ENCODE measurements around the gene DAAM2.

The DAAM2 gene

DNA sequence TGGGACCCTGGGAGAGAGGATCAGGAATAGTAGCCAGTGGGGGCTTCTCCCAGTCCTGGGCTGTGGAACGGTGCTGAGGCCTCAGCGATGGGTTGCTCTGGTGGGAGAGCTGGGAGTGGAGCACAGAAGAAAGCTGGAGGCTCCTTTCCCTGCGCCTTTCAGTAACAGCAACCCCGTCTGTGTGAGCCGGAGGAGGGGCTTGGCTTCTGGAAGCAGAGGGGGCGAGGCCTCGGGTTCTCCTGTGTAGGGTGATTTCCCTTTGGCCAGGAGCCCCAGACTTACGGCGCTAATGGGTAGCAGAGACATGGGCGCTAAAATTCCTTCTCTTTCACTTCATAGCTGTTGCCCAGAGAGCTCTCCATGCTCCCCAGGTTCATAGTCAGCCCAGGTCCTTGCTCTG, 55.0 kb downstream of the DAAM2 start:
- no peaks in the 10 kb centered on the region for H3K9me3 ChIP-seq (ENCODE audit: control insufficient read depth in 2 of 2, low read length in 2 of 2)
- H3K27ac ChIP-seq (ENCODE audit: low read length), result peak overlapping the region; percentile 18
- H3K27me3 ChIP-seq (ENCODE audit: control insufficient read depth in 1 of 2, insufficient read depth in 2 of 2, low read length in 2 of 2), result no peaks in the 10 kb centered on the region
- peak overlapping the region in 1 of 2 donors; percentile 58 for H3K9ac ChIP-seq (ENCODE audit: low read length in 2 of 2)
- H3K4me3 ChIP-seq (ENCODE audit: low read length in 2 of 2), result peak overlapping the region in 1 of 2 donors; percentile 55
- no peaks in the 10 kb centered on the region for H3K36me3 ChIP-seq (ENCODE audit: control insufficient read depth in 2 of 2, insufficient read depth in 2 of 2, low read length in 2 of 2)
- H3K4me1 ChIP-seq (ENCODE audit: control insufficient read depth, insufficient read depth, low read length), result peaks cover 65% of the 10 kb centered on the region

DNA sequence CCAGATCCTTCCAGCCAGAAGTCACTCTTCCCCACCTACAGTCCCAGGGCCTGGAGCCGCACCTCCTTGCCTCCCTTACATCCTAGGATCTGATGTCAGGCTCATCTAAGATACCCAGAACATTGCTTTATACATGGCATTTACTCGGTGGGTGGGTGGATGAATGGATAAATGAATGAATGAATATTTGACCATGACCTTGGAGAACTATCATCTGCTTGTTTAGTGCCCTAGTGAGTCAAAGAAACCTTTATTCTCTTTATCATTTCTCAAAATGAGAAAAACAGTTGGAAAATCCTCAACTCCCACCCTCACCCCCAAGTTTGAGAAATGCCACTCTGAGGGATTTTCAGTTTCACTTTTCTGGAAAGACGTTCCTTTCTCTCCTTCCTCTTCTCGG, 56.0 kb downstream of the DAAM2 start:
- Histone ChIP-seq H3K9me3 (ENCODE audit: control insufficient read depth in 2 of 2, low read length in 2 of 2) (no peaks in the 10 kb centered on the region), H3K27me3 (ENCODE audit: control insufficient read depth in 1 of 2, insufficient read depth in 2 of 2, low read length in 2 of 2) (no peaks in the 10 kb centered on the region), H3K4me1 (ENCODE audit: control insufficient read depth, insufficient read depth, low read length) (peaks cover 72% of the 10 kb centered on the region), H3K4me3 (ENCODE audit: low read length in 2 of 2) (peak overlapping the region; percentile 11 to 55), H3K36me3 (ENCODE audit: control insufficient read depth in 2 of 2, insufficient read depth in 2 of 2, low read length in 2 of 2) (peaks cover 0 to 4% of the 10 kb centered on the region in 2 donors), H3K27ac (ENCODE audit: low read length) (peak overlapping the region; percentile 18), H3K9ac (ENCODE audit: low read length in 2 of 2) (no peak overlapping the region)

DNA sequence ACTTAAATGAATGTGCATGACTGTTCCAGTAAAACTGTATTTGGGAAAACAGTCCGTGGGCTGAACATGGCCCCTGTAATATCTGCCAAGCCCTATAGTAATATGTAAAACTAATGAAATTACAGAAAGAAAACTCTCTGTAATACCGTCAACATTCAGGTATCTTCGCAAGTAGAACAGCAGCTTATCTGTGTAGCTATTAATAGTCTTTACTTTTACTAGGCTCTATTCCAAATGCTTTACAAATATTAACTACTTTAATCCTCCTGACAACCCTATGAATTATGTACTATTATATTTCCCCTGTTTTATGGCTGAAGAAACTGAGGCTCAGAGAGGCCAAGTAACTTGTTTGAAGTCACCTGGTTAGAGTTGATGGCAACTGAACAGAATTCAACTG, 57.1 kb downstream of the DAAM2 start:
- Histone ChIP-seq H3K4me3 (ENCODE audit: low read length in 2 of 2) (no peak overlapping the region), H3K27me3 (ENCODE audit: control insufficient read depth in 1 of 2, insufficient read depth in 2 of 2, low read length in 2 of 2) (no peaks in the 10 kb centered on the region), H3K4me1 (ENCODE audit: control insufficient read depth, insufficient read depth, low read length) (peaks cover 76% of the 10 kb centered on the region), H3K9ac (ENCODE audit: low read length in 2 of 2) (no peak overlapping the region), H3K9me3 (ENCODE audit: control insufficient read depth in 2 of 2, low read length in 2 of 2) (no peaks in the 10 kb centered on the region), H3K36me3 (ENCODE audit: control insufficient read depth in 2 of 2, insufficient read depth in 2 of 2, low read length in 2 of 2) (peaks cover 0 to 4% of the 10 kb centered on the region in 2 donors), H3K27ac (ENCODE audit: low read length) (no peak overlapping the region)

DNA sequence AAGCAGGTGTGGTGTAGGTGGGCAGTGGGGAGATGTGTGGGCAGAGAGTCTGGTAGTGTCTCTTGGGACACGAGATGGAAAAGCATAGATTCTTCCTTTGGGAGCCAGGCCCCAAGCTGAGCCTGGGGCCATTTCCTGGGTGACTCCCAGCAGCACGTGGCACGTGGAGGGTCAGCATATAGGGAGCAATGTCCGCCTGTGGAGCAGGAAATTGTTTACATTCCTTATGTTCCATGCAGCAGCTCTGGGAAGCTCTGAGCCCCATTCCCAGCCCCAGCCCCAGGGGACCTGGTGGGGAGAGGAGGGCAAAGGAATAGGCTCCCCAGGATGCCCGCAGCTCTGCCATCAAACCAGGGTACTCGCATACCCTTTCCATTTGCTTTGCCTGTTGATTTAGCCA, 57.6 kb downstream of the DAAM2 start:
- no peaks in the 10 kb centered on the region for H3K9me3 ChIP-seq (ENCODE audit: control insufficient read depth in 2 of 2, low read length in 2 of 2)
- H3K4me3 ChIP-seq (ENCODE audit: low read length in 2 of 2), result no peak overlapping the region
- peaks cover 0 to 4% of the 10 kb centered on the region in 2 donors for H3K36me3 ChIP-seq (ENCODE audit: control insufficient read depth in 2 of 2, insufficient read depth in 2 of 2, low read length in 2 of 2)
- H3K9ac ChIP-seq (ENCODE audit: low read length in 2 of 2), result no peak overlapping the region
- H3K27ac ChIP-seq (ENCODE audit: low read length), result no peak overlapping the region
- H3K4me1 ChIP-seq (ENCODE audit: control insufficient read depth, insufficient read depth, low read length), result peaks cover 76% of the 10 kb centered on the region
- H3K27me3 ChIP-seq (ENCODE audit: control insufficient read depth in 1 of 2, insufficient read depth in 2 of 2, low read length in 2 of 2), result no peaks in the 10 kb centered on the region

DNA sequence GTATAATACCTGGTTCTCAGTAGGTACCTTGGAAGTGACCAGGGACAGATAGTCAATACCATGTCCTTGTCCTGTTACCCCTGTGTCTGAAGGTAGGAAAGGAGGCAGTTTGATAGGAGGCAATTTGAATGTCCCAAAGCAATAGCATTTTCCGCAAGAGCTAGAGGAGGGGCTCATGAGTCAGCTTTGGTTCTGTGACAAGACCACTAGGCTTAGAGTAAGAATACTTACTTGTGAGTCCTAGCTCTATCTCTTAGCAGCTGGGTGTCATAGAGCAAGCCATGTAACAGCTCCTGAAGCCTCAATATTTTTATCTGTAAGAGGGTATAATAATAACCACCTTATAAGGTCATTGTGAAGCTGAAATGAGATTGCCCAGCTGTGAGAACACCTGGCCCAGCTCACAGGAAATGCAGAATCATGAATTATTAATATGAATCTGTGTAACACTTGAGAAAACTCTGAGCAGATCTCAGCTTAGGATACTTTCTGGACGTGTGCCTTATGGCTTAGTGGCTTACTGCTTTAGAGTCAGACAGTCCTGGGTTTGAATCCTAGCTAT, 58.6 kb downstream of the DAAM2 start:
- Histone ChIP-seq H3K4me3 (ENCODE audit: low read length in 2 of 2) (no peak overlapping the region), H3K27ac (ENCODE audit: low read length) (no peak overlapping the region), H3K9ac (ENCODE audit: low read length in 2 of 2) (no peak overlapping the region), H3K4me1 (ENCODE audit: control insufficient read depth, insufficient read depth, low read length) (peaks cover 69% of the 10 kb centered on the region), H3K27me3 (ENCODE audit: control insufficient read depth in 1 of 2, insufficient read depth in 2 of 2, low read length in 2 of 2) (no peaks in the 10 kb centered on the region), H3K9me3 (ENCODE audit: control insufficient read depth in 2 of 2, low read length in 2 of 2) (no peaks in the 10 kb centered on the region), H3K36me3 (ENCODE audit: control insufficient read depth in 2 of 2, insufficient read depth in 2 of 2, low read length in 2 of 2) (peaks cover 0 to 4% of the 10 kb centered on the region in 2 donors)

DNA sequence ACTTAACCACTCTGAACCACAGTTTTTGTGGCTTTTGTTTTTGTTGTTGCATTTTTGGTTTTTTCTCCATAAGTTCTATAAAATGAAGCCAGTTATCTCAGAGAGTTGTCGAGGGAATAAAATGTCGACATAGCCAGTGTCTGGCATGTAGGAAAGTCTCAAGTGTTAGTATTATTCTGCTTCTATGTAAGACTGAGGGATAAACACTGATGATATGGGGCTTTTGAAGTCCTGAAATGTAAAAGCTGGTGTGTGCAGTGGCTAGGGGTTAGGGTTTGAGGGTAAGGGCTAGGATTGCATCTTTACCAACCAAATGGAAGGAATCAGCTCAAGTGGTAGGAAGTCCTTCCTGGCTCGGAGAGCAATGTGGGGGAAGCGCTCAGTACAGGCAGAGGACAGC, 59.2 kb downstream of the DAAM2 start:
- Histone ChIP-seq H3K27ac (ENCODE audit: low read length) (no peak overlapping the region), H3K4me3 (ENCODE audit: low read length in 2 of 2) (no peak overlapping the region), H3K9ac (ENCODE audit: low read length in 2 of 2) (no peak overlapping the region), H3K4me1 (ENCODE audit: control insufficient read depth, insufficient read depth, low read length) (peaks cover 67% of the 10 kb centered on the region), H3K36me3 (ENCODE audit: control insufficient read depth in 2 of 2, insufficient read depth in 2 of 2, low read length in 2 of 2) (peaks cover 2 to 6% of the 10 kb centered on the region in 2 donors), H3K27me3 (ENCODE audit: control insufficient read depth in 1 of 2, insufficient read depth in 2 of 2, low read length in 2 of 2) (no peaks in the 10 kb centered on the region), H3K9me3 (ENCODE audit: control insufficient read depth in 2 of 2, low read length in 2 of 2) (no peaks in the 10 kb centered on the region)

DNA sequence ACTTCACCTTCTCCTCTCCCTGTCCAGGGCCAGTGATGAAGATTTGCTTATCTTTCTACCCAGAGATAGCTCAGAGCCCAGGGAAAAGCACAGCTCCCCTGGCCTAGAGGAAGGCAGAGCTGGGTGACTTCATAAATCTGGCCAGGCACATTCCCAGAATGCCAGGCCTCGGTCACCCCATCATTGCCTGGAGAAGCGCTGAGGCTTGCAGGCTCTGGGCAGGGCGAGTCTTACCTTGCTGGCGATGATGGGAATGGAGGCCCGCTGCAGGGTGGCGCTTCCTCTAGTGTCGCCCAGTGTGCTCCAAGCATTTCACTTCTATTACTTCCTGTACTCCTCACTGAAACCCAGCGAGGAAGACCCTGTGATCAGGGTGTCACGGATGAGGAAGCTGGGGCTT, 60.1 kb downstream of the DAAM2 start:
- no peaks in the 10 kb centered on the region for H3K27me3 ChIP-seq (ENCODE audit: control insufficient read depth in 1 of 2, insufficient read depth in 2 of 2, low read length in 2 of 2)
- H3K4me1 ChIP-seq (ENCODE audit: control insufficient read depth, insufficient read depth, low read length), result peaks cover 58% of the 10 kb centered on the region
- H3K9ac ChIP-seq (ENCODE audit: low read length in 2 of 2), result no peak overlapping the region
- no peak overlapping the region for H3K4me3 ChIP-seq (ENCODE audit: low read length in 2 of 2)
- peaks cover 12 to 16% of the 10 kb centered on the region in 2 donors for H3K36me3 ChIP-seq (ENCODE audit: control insufficient read depth in 2 of 2, insufficient read depth in 2 of 2, low read length in 2 of 2)
- H3K9me3 ChIP-seq (ENCODE audit: control insufficient read depth in 2 of 2, low read length in 2 of 2), result no peaks in the 10 kb centered on the region
- H3K27ac ChIP-seq (ENCODE audit: low read length), result no peak overlapping the region

DNA sequence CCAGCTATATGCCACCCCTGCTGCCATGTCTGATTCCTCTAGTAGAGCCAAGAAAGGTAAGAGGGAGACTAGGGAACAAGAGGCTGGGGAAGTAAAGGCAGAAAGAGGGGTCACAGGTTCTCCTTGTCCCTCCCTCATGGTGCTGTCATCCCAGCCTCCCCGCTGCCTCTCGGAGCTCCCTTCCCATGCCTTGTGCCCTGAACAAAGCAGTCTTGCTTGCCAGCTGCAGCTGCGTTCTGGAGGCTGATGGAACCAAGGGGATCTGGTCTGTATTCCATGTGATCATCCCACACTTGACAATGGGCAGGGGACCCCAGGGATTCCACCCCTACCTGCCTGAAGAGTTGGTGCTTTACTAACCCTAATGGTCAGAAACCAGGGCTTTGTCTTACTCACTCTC, 61.4 kb downstream of the DAAM2 start:
- H3K36me3 ChIP-seq (ENCODE audit: control insufficient read depth in 2 of 2, insufficient read depth in 2 of 2, low read length in 2 of 2), result peaks cover 21 to 25% of the 10 kb centered on the region in 2 donors
- H3K9ac ChIP-seq (ENCODE audit: low read length in 2 of 2), result no peak overlapping the region
- no peaks in the 10 kb centered on the region for H3K27me3 ChIP-seq (ENCODE audit: control insufficient read depth in 1 of 2, insufficient read depth in 2 of 2, low read length in 2 of 2)
- H3K4me1 ChIP-seq (ENCODE audit: control insufficient read depth, insufficient read depth, low read length), result peaks cover 46% of the 10 kb centered on the region
- H3K9me3 ChIP-seq (ENCODE audit: control insufficient read depth in 2 of 2, low read length in 2 of 2), result no peaks in the 10 kb centered on the region
- no peak overlapping the region for H3K4me3 ChIP-seq (ENCODE audit: low read length in 2 of 2)
- no peak overlapping the region for H3K27ac ChIP-seq (ENCODE audit: low read length)

DNA sequence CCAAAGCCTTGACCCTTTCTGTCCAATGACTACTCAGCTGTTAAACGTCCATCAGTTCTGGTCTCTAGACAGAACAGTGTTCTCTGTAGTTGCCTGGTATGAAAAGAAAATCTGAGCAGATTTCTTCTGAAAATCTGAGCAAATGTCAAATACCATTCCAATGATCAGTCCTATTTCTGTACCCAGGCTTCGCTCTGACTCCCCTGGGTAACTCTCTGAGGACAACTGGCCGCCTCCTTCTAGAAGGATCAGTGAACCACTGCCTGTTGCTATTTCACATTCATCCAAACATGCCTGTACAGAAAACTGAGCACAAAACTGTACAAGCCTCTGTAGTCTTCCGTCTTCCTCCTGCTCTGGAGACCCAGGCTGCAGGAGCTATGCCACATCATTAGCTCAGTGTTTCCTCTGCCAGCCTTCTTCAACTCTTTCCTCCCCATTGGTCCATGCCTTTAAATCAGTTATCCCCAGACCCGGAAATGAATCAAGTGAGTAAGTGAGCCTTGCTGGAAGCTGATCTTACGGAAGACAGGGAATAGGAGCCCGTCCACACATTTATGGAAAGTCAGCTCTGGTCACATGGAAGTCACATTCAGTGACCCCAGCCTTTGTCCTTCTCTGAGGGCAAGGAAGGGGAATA, 63.3 kb downstream of the DAAM2 start:
- Histone ChIP-seq H3K36me3 (ENCODE audit: control insufficient read depth in 2 of 2, insufficient read depth in 2 of 2, low read length in 2 of 2) (peaks cover 34 to 38% of the 10 kb centered on the region in 2 donors), H3K4me3 (ENCODE audit: low read length in 2 of 2) (no peak overlapping the region), H3K27me3 (ENCODE audit: control insufficient read depth in 1 of 2, insufficient read depth in 2 of 2, low read length in 2 of 2) (no peaks in the 10 kb centered on the region), H3K9me3 (ENCODE audit: control insufficient read depth in 2 of 2, low read length in 2 of 2) (no peaks in the 10 kb centered on the region), H3K9ac (ENCODE audit: low read length in 2 of 2) (no peak overlapping the region), H3K4me1 (ENCODE audit: control insufficient read depth, insufficient read depth, low read length) (peaks cover 30% of the 10 kb centered on the region), H3K27ac (ENCODE audit: low read length) (no peak overlapping the region)

DNA sequence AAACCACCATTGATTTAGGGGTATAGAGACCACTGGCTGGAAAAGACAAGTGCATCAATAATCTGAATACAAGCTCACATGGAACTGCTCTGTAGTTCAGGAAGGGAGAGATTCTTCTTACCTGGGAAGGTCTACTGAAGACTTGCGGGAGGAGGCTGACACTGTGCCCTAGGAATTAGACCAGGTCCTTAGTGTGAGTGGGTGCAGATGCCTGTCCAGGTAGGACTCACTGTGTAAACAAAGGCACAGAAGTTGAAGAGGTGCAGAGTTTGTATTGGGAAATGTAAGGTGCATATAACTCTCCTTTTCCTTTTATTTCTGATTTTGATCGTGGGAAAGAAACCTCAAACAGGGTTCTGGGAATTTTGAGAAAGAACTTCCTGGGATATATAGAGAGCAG, 66.8 kb downstream of the DAAM2 start:
- H3K27me3 ChIP-seq (ENCODE audit: control insufficient read depth in 1 of 2, insufficient read depth in 2 of 2, low read length in 2 of 2), result no peaks in the 10 kb centered on the region
- no peak overlapping the region for H3K4me3 ChIP-seq (ENCODE audit: low read length in 2 of 2)
- no peak overlapping the region for H3K9ac ChIP-seq (ENCODE audit: low read length in 2 of 2)
- H3K27ac ChIP-seq (ENCODE audit: low read length), result no peak overlapping the region
- H3K9me3 ChIP-seq (ENCODE audit: control insufficient read depth in 2 of 2, low read length in 2 of 2), result no peaks in the 10 kb centered on the region
- peaks cover 56 to 62% of the 10 kb centered on the region in 2 donors for H3K36me3 ChIP-seq (ENCODE audit: control insufficient read depth in 2 of 2, insufficient read depth in 2 of 2, low read length in 2 of 2)
- peaks cover 3% of the 10 kb centered on the region for H3K4me1 ChIP-seq (ENCODE audit: control insufficient read depth, insufficient read depth, low read length)

DNA sequence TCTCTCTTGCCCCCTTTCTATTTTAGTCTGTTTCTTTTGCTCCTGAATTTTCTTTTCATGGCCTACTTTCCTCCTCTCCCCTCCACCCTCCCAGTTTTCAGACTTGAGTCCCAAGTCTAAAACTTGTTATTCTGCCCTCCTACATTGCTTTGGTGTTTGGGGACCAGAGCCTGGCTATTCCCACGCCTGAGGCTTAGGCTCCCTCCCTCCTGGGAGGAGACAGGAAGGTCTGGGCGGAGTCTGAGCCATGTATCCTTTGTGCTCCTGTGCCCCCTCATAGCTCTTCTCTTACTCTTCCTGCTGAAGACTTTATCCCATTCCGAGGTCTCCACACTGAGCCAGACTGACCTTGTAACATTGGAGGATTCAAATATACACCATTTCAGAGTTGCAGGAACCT, 69.5 kb downstream of the DAAM2 start:
- no peak overlapping the region for H3K9ac ChIP-seq (ENCODE audit: low read length in 2 of 2)
- H3K4me3 ChIP-seq (ENCODE audit: low read length in 2 of 2), result no peak overlapping the region
- no peaks in the 10 kb centered on the region for H3K27me3 ChIP-seq (ENCODE audit: control insufficient read depth in 1 of 2, insufficient read depth in 2 of 2, low read length in 2 of 2)
- H3K9me3 ChIP-seq (ENCODE audit: control insufficient read depth in 2 of 2, low read length in 2 of 2), result no peaks in the 10 kb centered on the region
- H3K4me1 ChIP-seq (ENCODE audit: control insufficient read depth, insufficient read depth, low read length), result peaks cover 9% of the 10 kb centered on the region
- peaks cover 53 to 62% of the 10 kb centered on the region in 2 donors for H3K36me3 ChIP-seq (ENCODE audit: control insufficient read depth in 2 of 2, insufficient read depth in 2 of 2, low read length in 2 of 2)
- H3K27ac ChIP-seq (ENCODE audit: low read length), result no peak overlapping the region
